A673 (cell line): ENCODE results near the gene KRT23. TPM values are rescaled to one million over a fixed set of nuclear protein-coding genes. Genes with fewer than 3 reads are reported as not detected.

ENCODE experiments used
- BruUV-seq: library from RNA; stranded (reverse); fragments of 400-500 nt; replicated peaks from 2 replicates; lab custom pipeline; 2021; lab: Mats Ljungman, UMichigan
- CTCF ChIA-PET: fragments of 300-600 bp; sonication (Branson Sonifier 250); formaldehyde crosslinking; loops from one replicate; lab custom pipeline; 2022; ENCODE audit warnings: antibody characterized with exemption; lab: Charles Lee
- POLR2A ChIA-PET: fragments of 300-600 bp; sonication (Branson Sonifier 250); formaldehyde crosslinking; loops from one replicate; lab custom pipeline; 2022; ENCODE audit warnings: antibody characterized with exemption; ENCODE audit not compliant: low non-redundant PET; lab: Charles Lee
- DNase-seq: peaks from one replicate; pipeline ENCODE4 v3.0.0-alpha.2; 2015; ENCODE audit warnings: low spot score
- H3K27ac ChIP-seq: fragments of 200-600 bp; sonication (generic); 2 replicates; pipeline ENCODE4 v1.5.1; 2016; ENCODE audit warnings: mixed run types, low read depth, mild to moderate bottlenecking, mixed read lengths, antibody characterized with exemption, low read length; ENCODE audit not compliant: poor library complexity, severe bottlenecking
- H3K27me3 ChIP-seq: fragments of 200-600 bp; sonication (generic); replicated peaks from 2 replicates; pipeline ENCODE4 v1.6.1; 2017; ENCODE audit warnings: mixed run types, low read depth, mild to moderate bottlenecking, mixed read lengths, antibody characterized with exemption, low read length; ENCODE audit not compliant: insufficient read depth, poor library complexity
- H3K36me3 ChIP-seq: fragments of 200-600 bp; sonication (generic); 2 replicates; pipeline ENCODE4 v1.6.1; 2016; ENCODE audit warnings: mixed run types, mild to moderate bottlenecking, mixed read lengths, antibody characterized with exemption, low read length; ENCODE audit not compliant: insufficient read depth, poor library complexity, severe bottlenecking
- H3K4me1 ChIP-seq: fragments of 200-600 bp; sonication (generic); 2 replicates; pipeline ENCODE4 v1.6.1; 2017; ENCODE audit warnings: mixed run types, mild to moderate bottlenecking, mixed read lengths, antibody characterized with exemption, low read length; ENCODE audit not compliant: insufficient read depth, poor library complexity, severe bottlenecking
- H3K4me3 ChIP-seq: fragments of 200-600 bp; sonication (generic); 2 replicates; pipeline ENCODE4 v1.5.1; 2016; ENCODE audit warnings: low read depth, mixed run types, mild to moderate bottlenecking, mixed read lengths, low read length; ENCODE audit not compliant: poor library complexity, severe bottlenecking
- H3K9me3 ChIP-seq: fragments of 200-600 bp; sonication (generic); 2 replicates; pipeline ENCODE4 v1.6.1; 2016; ENCODE audit warnings: mixed run types, low read depth, mild to moderate bottlenecking, mixed read lengths, antibody characterized with exemption, low read length; ENCODE audit not compliant: poor library complexity, severe bottlenecking
- CTCF ChIP-seq: fragments of 300-800, 200-600 bp; sonication (generic); conservative IDR thresholded peaks from 2 replicates; pipeline ENCODE4 v1.5.1; 2017; ENCODE audit warnings: low read depth, mild to moderate bottlenecking, antibody characterized with exemption, low read length, moderate library complexity, mixed read lengths
- EZH2 ChIP-seq: fragments of 200-600 bp; sonication (generic); IDR thresholded peaks from 2 replicates; pipeline ENCODE4 v1.6.1; 2017; ENCODE audit warnings: borderline replicate concordance, low read depth, mild to moderate bottlenecking, mixed read lengths, antibody characterized with exemption, low read length; ENCODE audit not compliant: poor library complexity, severe bottlenecking
- intact Hi-C: fragments of 100-400 bp; cut with micrococcal nuclease; formaldehyde crosslinking; loops from one replicate; pipeline ENCODE4 v1.10.0; 2022; ENCODE audit not compliant: unreplicated experiment
- total RNA-seq: library from RNA; stranded (reverse); gene quantifications from 2 replicates; pipeline ENCODE4 v1.2.3, GENCODE V29; 2021

Gene KRT23
- total RNA-seq, 1 experiment from 2014 or later: not detected

GRCh38 chr17:40958086-40958953, 20.9 kb upstream of the KRT23 start:
- H3K27ac ChIP-seq: no peak overlapping the region
- H3K4me1 ChIP-seq: no peaks in the 10 kb centered on the region
- TF ChIP-seq EZH2 (no peak), CTCF (no peak)
- POLR2A ChIA-PET: no interaction called here
- DNase-seq: no peak
- H3K36me3 ChIP-seq: no peaks in the 10 kb centered on the region
- H3K4me3 ChIP-seq: no peak overlapping the region
- H3K9me3 ChIP-seq: no peaks in the 10 kb centered on the region
- no peaks in the 10 kb centered on the region for H3K27me3 ChIP-seq
- BruUV-seq: no TSS peak
- CTCF ChIA-PET: no interaction called here
- intact Hi-C loops: no loop called here

GRCh38 chr17:40956401-40957254, 19.2 kb upstream of the KRT23 start:
- DNase-seq: no peak
- CTCF ChIA-PET: no interaction called here
- intact Hi-C loops: no loop called here
- Histone ChIP-seq H3K4me1 (peaks cover 15% of the 10 kb centered on the region), H3K36me3 (no peaks in the 10 kb centered on the region), H3K9me3 (no peaks in the 10 kb centered on the region), H3K27ac (no peak overlapping the region), H3K4me3 (no peak overlapping the region), H3K27me3 (no peaks in the 10 kb centered on the region)
- TF ChIP-seq CTCF (no peak), EZH2 (no peak)
- no TSS peak for BruUV-seq
- POLR2A ChIA-PET: no interaction called here

GRCh38 chr17:40953881-40954280, 16.4 kb upstream of the KRT23 start:
- peaks cover 15% of the 10 kb centered on the region for H3K4me1 ChIP-seq
- no peak for TF ChIP-seq EZH2
- no peak for TF ChIP-seq CTCF
- POLR2A ChIA-PET: no interaction called here
- H3K27me3 ChIP-seq: no peaks in the 10 kb centered on the region
- intact Hi-C loops: no loop called here
- no TSS peak for BruUV-seq
- no peak overlapping the region for H3K4me3 ChIP-seq
- CTCF ChIA-PET: no interaction called here
- no peaks in the 10 kb centered on the region for H3K36me3 ChIP-seq
- no peak overlapping the region for H3K27ac ChIP-seq
- DNase-seq: no peak
- no peaks in the 10 kb centered on the region for H3K9me3 ChIP-seq
